Activated CD8-positive, alpha-beta memory T cell treated with anti-CD3 and anti-CD28 coated beads, Interleukin-2, amount 50 U/mL, for 24 hours (primary cell): ENCODE data around the gene PTPN12.
"Not testable (repeated sequence)": the region's sequence is repeated elsewhere in the genome, so short reads cannot be mapped to it uniquely, and the experiment has no call there.

ENCODE experiments used
- DNase-seq: peaks from one replicate; pipeline ENCODE4 v3.0.0-alpha.2; 2020; ENCODE audit errors: extremely low read depth

Gene PTPN12

GRCh38 chr7:77579797-77580196, 42.7 kb downstream of the PTPN12 start:
- no peak for DNase-seq

DNA sequence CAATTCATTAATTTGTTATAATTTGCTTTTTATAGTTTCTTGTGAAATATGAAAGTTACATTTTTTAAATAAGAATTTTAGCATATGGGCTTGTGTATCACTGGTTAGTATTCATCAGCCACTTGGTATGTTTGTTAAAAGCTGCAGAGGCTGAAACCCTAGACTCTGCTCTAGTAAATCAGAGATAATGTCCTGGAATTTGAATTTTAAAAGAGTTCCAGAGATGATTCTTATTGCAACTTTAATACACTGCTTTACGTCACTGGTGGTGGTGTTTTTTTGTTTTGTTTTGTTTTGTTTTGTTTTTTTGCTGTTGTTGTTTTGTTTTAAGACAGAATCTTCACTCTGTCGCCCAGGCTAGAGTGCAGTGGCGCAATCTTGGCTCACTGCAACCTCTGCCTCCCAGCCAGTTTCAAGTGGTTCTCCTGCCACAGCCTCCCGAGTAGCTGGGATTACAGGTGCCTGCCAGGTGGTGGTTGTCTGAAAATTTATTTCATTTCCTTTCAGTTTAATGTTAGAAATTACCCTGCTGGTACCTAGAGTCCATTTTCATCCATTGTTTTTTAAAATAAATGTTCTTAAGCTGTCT, 43.8 kb downstream of the PTPN12 start:
- no peak for DNase-seq

- no peak for DNase-seq
These were observed 50.2 kb downstream of the PTPN12 start for GRCh38 chr7:77587272-77587671.

- DNase-seq = no peak
These were observed 63.9 kb downstream of the PTPN12 start for GRCh38 chr7:77600952-77601351.

GRCh38 chr7:77606562-77606961, 69.5 kb downstream of the PTPN12 start:
- DNase-seq = no peak

- DNase-seq = no peak
These were observed 82.2 kb downstream of the PTPN12 start for GRCh38 chr7:77619314-77619713.

DNA sequence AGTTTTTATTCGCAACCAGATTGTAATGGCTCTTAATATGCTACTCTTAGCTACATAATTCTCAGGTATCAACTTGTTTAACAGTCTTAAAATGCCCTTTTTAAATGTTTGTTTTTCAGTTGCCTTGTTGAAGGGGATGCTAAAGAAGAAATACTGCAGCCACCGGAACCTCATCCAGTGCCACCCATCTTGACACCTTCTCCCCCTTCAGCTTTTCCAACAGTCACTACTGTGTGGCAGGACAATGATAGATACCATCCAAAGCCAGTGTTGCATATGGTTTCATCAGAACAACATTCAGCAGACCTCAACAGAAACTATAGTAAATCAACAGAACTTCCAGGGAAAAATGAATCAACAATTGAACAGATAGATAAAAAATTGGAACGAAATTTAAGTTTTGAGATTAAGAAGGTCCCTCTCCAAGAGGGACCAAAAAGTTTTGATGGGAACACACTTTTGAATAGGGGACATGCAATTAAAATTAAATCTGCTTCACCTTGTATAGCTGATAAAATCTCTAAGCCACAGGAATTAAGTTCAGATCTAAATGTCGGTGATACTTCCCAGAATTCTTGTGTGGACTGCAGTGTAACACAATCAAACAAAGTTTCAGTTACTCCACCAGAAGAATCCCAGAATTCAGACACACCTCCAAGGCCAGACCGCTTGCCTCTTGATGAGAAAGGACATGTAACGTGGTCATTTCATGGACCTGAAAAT, 89.7 kb downstream of the PTPN12 start:
- no peak for DNase-seq

- no peak for DNase-seq
These were observed 90.2 kb downstream of the PTPN12 start for GRCh38 chr7:77627309-77627676.

DNA sequence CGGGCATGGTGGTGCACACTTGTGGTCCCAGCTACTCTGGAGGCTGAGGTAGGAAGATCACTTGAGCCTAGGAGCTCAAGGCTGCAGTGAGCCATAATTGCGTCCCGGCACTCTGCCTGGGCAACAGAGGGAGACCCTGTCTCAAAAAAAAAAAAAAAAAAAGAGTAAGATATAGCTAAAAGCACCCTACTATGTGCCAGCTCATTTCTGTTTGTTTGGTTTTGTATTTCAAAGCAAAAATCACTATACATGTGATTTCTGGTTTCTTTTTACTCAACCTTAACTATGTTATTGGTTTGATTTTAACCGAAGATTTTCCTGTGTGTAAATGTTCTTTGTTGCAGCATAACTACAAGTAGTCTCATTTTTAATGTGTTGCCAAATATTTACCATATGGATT, 92.7 kb downstream of the PTPN12 start:
- DNase-seq = no peak

GRCh38 chr7:77631820-77632219, 94.7 kb downstream of the PTPN12 start:
- no peak for DNase-seq

DNA sequence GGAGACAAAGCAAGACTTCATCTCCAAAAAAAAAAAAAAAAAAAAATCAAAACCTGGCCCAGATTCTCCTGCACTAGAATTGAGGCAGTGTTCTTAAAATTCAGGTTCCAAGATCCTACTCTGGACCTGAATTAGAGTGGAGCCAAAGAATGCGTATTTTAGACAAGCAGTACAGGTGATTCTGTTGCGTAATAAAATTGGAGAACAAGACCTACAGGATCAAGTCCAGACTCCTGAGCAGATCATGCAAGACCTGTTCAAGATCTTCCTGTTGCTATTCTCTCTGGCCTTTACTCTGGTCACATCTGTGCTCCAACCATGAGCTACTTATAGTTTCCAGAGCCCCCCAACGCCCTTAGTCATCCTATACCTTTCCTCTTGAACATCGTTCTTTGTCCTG, 107.7 kb downstream of the PTPN12 start:
- no peak for DNase-seq

DNA sequence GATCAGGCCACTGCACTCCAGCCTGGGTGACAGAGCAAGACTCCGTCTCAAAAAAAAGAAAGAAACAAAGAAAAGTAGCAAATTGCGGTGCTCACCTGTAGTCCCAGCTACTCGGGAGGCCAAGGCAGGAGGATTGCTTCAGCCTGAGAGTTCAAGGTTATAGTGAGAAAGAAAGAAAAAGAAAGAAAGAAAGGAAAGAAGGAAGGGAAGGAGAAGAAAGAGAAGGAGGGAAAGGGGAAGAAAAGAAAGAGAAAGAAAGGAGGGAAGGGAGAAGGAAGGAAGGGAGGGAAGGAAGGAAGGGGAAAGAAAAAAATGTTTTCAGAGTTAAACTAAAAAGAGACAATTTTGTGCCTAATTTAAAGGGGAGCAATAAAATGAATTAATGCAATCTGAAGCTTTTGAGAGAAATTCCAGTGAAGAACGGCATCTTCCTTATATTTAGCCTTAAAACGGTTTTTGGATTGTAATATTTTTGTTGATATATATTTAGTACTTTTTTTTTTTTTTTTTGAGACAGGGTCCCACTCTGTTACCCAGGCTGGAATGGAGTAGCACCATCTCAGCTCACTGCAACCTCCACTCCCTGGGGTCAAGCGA, 111.7 kb downstream of the PTPN12 start:
- DNase-seq = no peak

GRCh38 chr7:77649716-77650349, 112.7 kb downstream of the PTPN12 start:
- DNase-seq = no peak

- no peak for DNase-seq
These were observed 114.6 kb downstream of the PTPN12 start for GRCh38 chr7:77651575-77652162.

DNA sequence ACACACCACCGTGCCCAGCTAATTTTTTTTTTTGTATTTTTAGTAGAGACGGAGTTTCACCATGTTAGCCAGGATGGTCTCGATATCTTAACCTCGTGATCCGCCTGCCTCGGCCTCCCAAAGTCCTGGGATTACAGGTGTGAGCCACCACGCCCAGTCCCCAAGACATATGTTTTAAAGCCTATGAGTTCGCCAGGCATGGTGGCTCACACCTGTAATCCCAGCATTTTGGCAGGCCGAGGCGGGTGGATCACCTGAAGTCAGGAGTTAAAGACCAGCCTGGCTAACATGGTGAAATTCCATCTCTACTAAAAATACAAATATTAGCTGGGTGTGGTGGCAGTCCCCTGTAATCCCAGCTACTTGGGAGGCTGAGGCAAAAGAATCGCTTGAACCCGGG, 115.7 kb downstream of the PTPN12 start:
- not testable (repeated sequence) for DNase-seq

GRCh38 chr7:77653572-77653971, 116.5 kb downstream of the PTPN12 start:
- DNase-seq = no peak

GRCh38 chr7:77655356-77655755, 118.3 kb downstream of the PTPN12 start:
- DNase-seq = no peak

- no peak for DNase-seq
These were observed 118.9 kb downstream of the PTPN12 start for GRCh38 chr7:77655836-77656455.

GRCh38 chr7:77657427-77658224, 120.5 kb downstream of the PTPN12 start:
- DNase-seq = no peak

GRCh38 chr7:77658928-77659327, 121.8 kb downstream of the PTPN12 start:
- DNase-seq = no peak

DNA sequence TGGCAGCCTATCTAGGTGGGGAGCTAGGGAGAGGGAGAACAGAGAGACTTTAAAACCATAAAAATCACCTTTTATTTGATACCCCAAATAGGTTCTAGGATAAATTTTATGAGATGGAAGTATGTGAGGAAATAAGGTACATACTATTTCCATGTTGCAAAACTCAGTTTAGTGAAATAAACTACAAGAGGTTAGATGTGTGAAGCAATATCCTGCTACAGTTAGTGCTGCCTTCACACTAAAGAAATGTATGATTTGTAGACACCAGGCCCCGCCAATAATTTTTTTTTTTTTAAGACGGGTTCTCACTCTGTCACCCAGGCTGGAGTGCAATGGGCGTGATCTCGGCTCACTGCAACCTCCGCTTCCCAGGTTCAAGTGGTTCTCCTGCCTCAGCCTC, 124.7 kb downstream of the PTPN12 start:
- no peak for DNase-seq
